Heart left ventricle (tissue), 13 donors: Measurements from ENCODE around the gene SMTNL2.
"Not testable (repeated sequence)": the region's sequence is repeated elsewhere in the genome, so short reads cannot be mapped to it uniquely, and the experiment has no call there.

Source experiments
- CTCF ChIP-seq, 12 donors: fragments of 200-600 bp; sonication (generic) in 4 of 12; IDR thresholded peaks; one replicate each; pipeline versions ENCODE4 v1.5.0 to v1.8.0; 2018 to 2022; ENCODE audit warnings: antibody characterized with exemption in 12 of 12, mild to moderate bottlenecking in 5 of 12
- POLR2A ChIP-seq, 2 donors: fragments of 450-650 bp; IDR thresholded peaks; one replicate each; pipeline ENCODE4 v1.6.1; 2017; ENCODE audit warnings: antibody characterized with exemption in 2 of 2, mild to moderate bottlenecking in 2 of 2, moderate library complexity in 2 of 2
- donor health status: ischemic (EF 13 %, LVEDD 7.1; RV severe dilation, severe dysfunction).
- donor health status: DM: no; HTN: yes; CAD: no.
- donor health status: DM: no; HTN: no; CAD: no.
- donor health status: ischemic (EF 25% LVEDD 6.9; RV normal size, moderate dysfunction).
- donor health status: ischemic (EF 25% LVEDD 5.7; RV mildly dilated, moderate dysfunction).
- donor health status: ischemic (EF 35%, LVEDD 5.7; RV mildly dilated, moderate dysfunction).
- donor health status: nonischemic (EF 11% LVEDD 7.7; RV severe dilation, severe dysfunction).
- donor health status: DM: yes; HTN: yes; CAD: no.
- donor health status: PGD.
- donor health status: ischemic (EF 29% LVEDD 5.4; RV normal size, mild dysfunction).
- donor health status: nonischemic (EF 23%, LVEDD 6.1; RV moderate dilation, normal function).

DNA sequence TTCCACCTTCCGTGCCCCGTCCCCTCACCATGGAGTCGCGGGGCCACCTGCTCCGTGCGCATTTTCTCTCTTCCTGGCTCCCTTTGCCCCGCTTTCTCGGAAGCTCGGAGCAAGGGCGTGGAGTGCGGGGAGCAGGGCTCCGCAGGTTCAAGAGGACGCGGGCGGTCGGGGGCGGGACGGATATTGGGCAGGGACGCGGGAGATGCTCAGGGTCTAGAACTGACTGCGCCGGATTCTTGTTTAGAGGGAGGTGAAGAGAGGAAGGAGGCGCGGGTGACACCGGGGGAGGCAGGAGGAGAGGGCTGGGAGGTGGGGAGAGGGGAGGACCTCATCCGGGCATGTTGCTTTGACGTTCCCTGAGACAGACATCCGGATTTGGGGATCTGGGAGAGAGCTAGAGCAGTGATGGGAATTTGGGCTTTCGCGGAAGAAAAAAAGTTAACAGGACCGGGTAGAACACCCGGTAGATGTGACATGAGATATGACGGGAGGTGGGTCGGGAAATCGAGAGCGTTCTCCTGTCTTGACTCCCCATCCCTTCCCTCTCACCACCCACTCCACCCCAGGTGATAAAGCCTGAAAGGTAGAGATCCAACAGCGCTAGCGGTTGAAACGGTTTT, 56.4 kb downstream of the SMTNL2 start:
- not testable (repeated sequence) for TF ChIP-seq CTCF, POLR2A (IDR thresholded peaks at IDR 0.05)
